Activated B cell treated with CpG ODN at 0.5 μM for 24 hours (primary cell): ENCODE results near the gene DPCD. TPM values are rescaled to one million over a fixed set of nuclear protein-coding genes. Genes with fewer than 3 reads are reported as not detected.

ENCODE experiments used
- ATAC-seq: fragments of 200-7000 bp; cut with Tn5 transposase; one replicate; pipeline ENCODE4 v1.10.0; 2021; ENCODE audit warnings: low read depth, mild to moderate bottlenecking, moderate library complexity
- CTCF ChIA-PET: fragments of 350-600 bp; sonication (Branson Sonifier 250); formaldehyde crosslinking; loops from one replicate; lab custom pipeline; 2021; ENCODE audit warnings: antibody characterized with exemption; lab: Charles Lee
- POLR2A ChIA-PET: fragments of 350-600 bp; sonication (Branson Sonifier 250); formaldehyde crosslinking; loops from one replicate; lab custom pipeline; 2021; ENCODE audit warnings: antibody characterized with exemption; lab: Charles Lee
- DNase-seq: peaks from one replicate; pipeline ENCODE4 v3.0.0; 2022
- H3K27ac Mint-ChIP-seq: one replicate; pipeline ENCODE4 v1.8.0; 2020; ENCODE audit warnings: mixed read lengths
- H3K27me3 Mint-ChIP-seq: one replicate; pipeline ENCODE4 v1.8.0; 2021; ENCODE audit warnings: mixed read lengths
- H3K36me3 Mint-ChIP-seq: one replicate; pipeline ENCODE4 v1.8.0; 2021; ENCODE audit warnings: low read depth, mixed read lengths
- H3K4me1 Mint-ChIP-seq: one replicate; pipeline ENCODE4 v1.8.0; 2021; ENCODE audit warnings: mixed read lengths
- H3K4me3 Mint-ChIP-seq: one replicate; pipeline ENCODE4 v1.8.0; 2020; ENCODE audit warnings: mild to moderate bottlenecking, mixed read lengths
- H3K9me3 Mint-ChIP-seq: one replicate; pipeline ENCODE4 v1.8.0; 2020; ENCODE audit warnings: mixed read lengths
- CTCF ChIP-seq: fragments of 200-600 bp; IDR thresholded peaks from one replicate; pipeline ENCODE4 v1.8.0; 2022; ENCODE audit warnings: antibody characterized with exemption, mild to moderate bottlenecking
- intact Hi-C: fragments of 100-400 bp; cut with micrococcal nuclease; formaldehyde crosslinking; loops from one replicate; pipeline ENCODE4 v1.15.1; 2024
- total RNA-seq: library from RNA; stranded (reverse); gene quantifications from 2 replicates; pipeline ENCODE4 v1.2.3, GENCODE V29; 2022

DPCD gene
- total RNA-seq, 1 donor from 2014 or later, result 2.9 TPM

GRCh38 chr10:101567165-101568006 lies 20.7 kb upstream of the DPCD start:
- Mint-ChIP-seq H3K27me3 (peaks cover 48% of the 10 kb centered on the region), H3K27ac (no peak overlapping the region), H3K4me1 (peaks cover 22% of the 10 kb centered on the region), H3K4me3 (peak overlapping the region; percentile 44), H3K9me3 (no peaks in the 10 kb centered on the region), H3K36me3 (no peaks in the 10 kb centered on the region)
- CTCF ChIA-PET, result interaction anchor here (1.8 kb wide), 1 partner anchor 353 kb away, joined by 4 read pairs; no protein-coding TSS in a partner anchor
- TF ChIP-seq CTCF, result no peak
- POLR2A ChIA-PET, result interaction anchor here (0.5 kb wide), 1 partner anchor 496 kb away, joined by 5 read pairs; no protein-coding TSS in a partner anchor
- ATAC-seq (no peak), DNase-seq (no peak)
- intact Hi-C loops, result loop anchor here (10.0 kb wide), 1 partner anchor 213 kb away; the partner anchor contains the start of gene BTRC

DNA sequence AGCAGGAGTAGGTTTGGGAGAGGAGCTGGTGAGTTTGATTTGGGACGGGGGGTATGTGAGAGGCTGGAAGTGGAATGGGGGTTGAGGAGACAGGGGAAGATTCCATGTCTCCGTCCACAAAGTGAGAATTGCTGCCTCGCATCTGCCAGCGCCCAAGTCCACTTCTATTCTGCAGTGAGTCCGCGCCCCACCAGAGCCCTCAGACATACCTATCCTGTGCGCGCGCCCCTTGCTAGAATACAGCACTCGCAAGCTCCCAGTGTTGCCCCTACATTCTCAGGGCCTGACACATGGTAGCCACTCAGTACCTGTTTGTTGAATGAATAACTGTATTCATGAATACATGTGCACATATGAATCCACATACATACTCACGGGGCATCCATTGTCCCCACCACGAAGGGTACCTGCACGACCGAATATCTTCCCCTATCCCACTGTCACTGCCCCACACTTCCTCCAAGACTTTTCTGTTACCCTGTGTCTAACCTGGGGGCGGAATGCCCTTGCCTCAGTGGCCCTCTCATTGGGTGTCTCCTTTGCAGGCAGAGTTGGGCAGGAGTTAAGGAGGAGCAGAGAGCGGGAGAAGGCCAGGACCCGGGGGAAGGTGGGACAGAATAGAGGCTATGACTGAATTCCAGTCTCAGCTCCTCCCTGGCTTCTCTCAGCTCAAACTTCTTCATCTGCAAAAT lies 19.9 kb upstream of the DPCD start:
- Mint-ChIP-seq H3K4me3 (peak overlapping the region; percentile 46), H3K27ac (no peak overlapping the region), H3K27me3 (peaks cover 48% of the 10 kb centered on the region), H3K4me1 (peaks cover 22% of the 10 kb centered on the region), H3K9me3 (peaks cover 2% of the 10 kb centered on the region), H3K36me3 (no peaks in the 10 kb centered on the region)
- TF ChIP-seq CTCF, result no peak
- ATAC-seq (no peak), DNase-seq (no peak)
- ChIA-PET CTCF (interaction anchor here (1.8 kb wide), 1 partner anchor 353 kb away, joined by 4 read pairs; no protein-coding TSS in a partner anchor), POLR2A (interaction anchor here (0.5 to 0.6 kb wide), 2 partner anchors 489 to 497 kb away, joined by 3 to 5 read pairs; no protein-coding TSS in a partner anchor)
- intact Hi-C loops, result loop anchor here (10.0 kb wide), 1 partner anchor 213 kb away; the partner anchor contains the start of gene BTRC

- ChIA-PET POLR2A (interaction anchor here (0.5 kb wide), 1 partner anchor 560 kb away, joined by 3 read pairs; no protein-coding TSS in a partner anchor), CTCF (interaction anchor here (0.6 to 3.9 kb wide), 10 partner anchors 17 to 412 kb away, joined by 3 to 32 read pairs (median 6); partner anchors contain the start of genes DPCD and POLL)
- intact Hi-C loops, result loop anchor here (10.0 kb wide), 1 partner anchor 214 kb away; the partner anchor contains the start of gene BTRC
- no peaks in the 10 kb centered on the region for H3K36me3 Mint-ChIP-seq
- peak overlapping the region; percentile 84 for H3K4me3 Mint-ChIP-seq
- ATAC-seq (no peak), DNase-seq (no peak)
- no peak for TF ChIP-seq CTCF
- H3K27me3 Mint-ChIP-seq, result peaks cover 43% of the 10 kb centered on the region
- H3K9me3 Mint-ChIP-seq, result peaks cover 2% of the 10 kb centered on the region
- H3K27ac Mint-ChIP-seq, result no peak overlapping the region
- H3K4me1 Mint-ChIP-seq, result peaks cover 22% of the 10 kb centered on the region
Measured at GRCh38 chr10:101569323-101569621, 18.8 kb upstream of the DPCD start.

DNA sequence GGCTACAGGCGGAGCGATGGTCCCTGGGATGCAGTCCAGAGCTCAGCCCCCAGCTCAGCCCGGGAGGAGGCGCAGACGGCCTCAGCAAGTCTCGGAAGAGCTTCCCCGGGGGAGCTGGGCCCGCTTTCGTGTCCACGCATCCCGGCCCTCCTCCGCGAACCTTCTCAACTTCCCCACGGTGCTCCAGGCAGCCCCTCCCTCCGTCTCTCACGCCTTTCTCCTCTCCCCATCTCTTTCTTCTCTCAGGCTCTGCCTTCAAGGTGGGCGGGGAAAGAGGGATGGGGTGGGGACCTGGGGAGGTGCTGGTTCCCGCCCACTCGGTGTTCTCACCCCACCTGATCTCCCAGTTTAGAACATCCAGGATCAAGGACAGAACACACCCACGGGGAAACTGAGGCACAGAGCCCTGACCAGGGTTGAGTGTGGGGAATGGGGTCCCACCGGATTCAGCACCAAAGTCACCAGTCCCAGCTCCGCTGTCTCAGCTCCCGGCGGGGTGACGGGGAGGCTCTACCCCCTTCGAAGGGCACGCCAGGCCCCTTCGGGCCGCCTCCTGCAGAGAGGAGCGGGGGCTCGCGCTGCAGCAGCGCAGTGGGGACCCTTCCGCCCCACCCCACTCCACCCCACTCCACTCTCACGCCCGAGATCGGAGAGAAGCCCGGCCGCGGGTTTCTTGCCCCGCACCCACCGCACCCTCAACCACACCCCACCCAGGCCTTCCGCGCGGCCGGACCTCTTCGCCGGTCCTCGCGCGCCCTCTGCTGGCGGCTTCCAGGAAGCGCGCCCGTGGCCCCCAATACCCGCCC lies 18.3 kb upstream of the DPCD start:
- POLR2A ChIA-PET, result interaction anchor here (0.5 to 1.1 kb wide), 2 partner anchors 18 to 560 kb away, joined by 3 to 10 read pairs; partner anchors contain the start of genes DPCD and POLL
- H3K27me3 Mint-ChIP-seq, result peaks cover 42% of the 10 kb centered on the region
- H3K27ac Mint-ChIP-seq, result no peak overlapping the region
- ATAC-seq (peak; percentile 89), DNase-seq (peak; percentile 83)
- peaks cover 22% of the 10 kb centered on the region for H3K4me1 Mint-ChIP-seq
- peak overlapping the region; percentile 84 for H3K4me3 Mint-ChIP-seq
- no peaks in the 10 kb centered on the region for H3K36me3 Mint-ChIP-seq
- H3K9me3 Mint-ChIP-seq, result peaks cover 2% of the 10 kb centered on the region
- TF ChIP-seq CTCF, result no peak
- intact Hi-C loops, result loop anchor here (1.0 to 10.0 kb wide), 8 partner anchors 18 to 505 kb away; partner anchors contain the start of genes BTRC, DPCD, KAZALD1 and POLL
- CTCF ChIA-PET, result interaction anchor here (0.6 to 3.9 kb wide), 15 partner anchors 12 to 412 kb away, joined by 3 to 32 read pairs (median 4); partner anchors contain the start of genes DPCD and POLL
